BE2C (cell line): ENCODE data around the gene HNRNPA1L2.

Experiments used
- DNase-seq: peaks from one replicate; pipeline ENCODE4 v3.0.0-alpha.2; 2020
- H3K27me3 ChIP-seq: fragments of 250-450 bp; sonication (Bioruptor Pico); 2 replicates; pipeline ENCODE4 v1.5.1; 2020; ENCODE audit warnings: mild to moderate bottlenecking
- H3K36me3 ChIP-seq: fragments of 250-450 bp; sonication (Bioruptor Pico); 2 replicates; pipeline ENCODE4 v1.5.1; 2020; ENCODE audit warnings: mild to moderate bottlenecking
- H3K4me1 ChIP-seq: fragments of 250-450 bp; sonication (Bioruptor Pico); 2 replicates; pipeline ENCODE4 v1.5.1; 2020
- H3K4me3 ChIP-seq: 2 replicates; pipeline ENCODE4 v1.5.1; 2011; ENCODE audit warnings: low read depth, low read length
- H3K9me3 ChIP-seq: fragments of 250-450 bp; sonication (Bioruptor Pico); 2 replicates; pipeline ENCODE4 v1.5.1; 2020
- CTCF ChIP-seq: IDR thresholded peaks from 2 replicates; pipeline ENCODE4 v1.5.1; 2012; ENCODE audit warnings: mild to moderate bottlenecking, low read depth, low read length

Gene HNRNPA1L2

GRCh38 chr13:52650731-52651130 lies 8.5 kb downstream of the HNRNPA1L2 start:
- Histone ChIP-seq H3K4me1 (no peaks in the 10 kb centered on the region), H3K27me3 (no peaks in the 10 kb centered on the region), H3K4me3 (peak overlapping the region; percentile 97), H3K9me3 (no peaks in the 10 kb centered on the region), H3K36me3 (peaks cover 21% of the 10 kb centered on the region)
- TF ChIP-seq CTCF, result no peak
- no peak for DNase-seq

- H3K4me3 ChIP-seq, result peak overlapping the region; percentile 97
- H3K4me1 ChIP-seq, result no peaks in the 10 kb centered on the region
- no peaks in the 10 kb centered on the region for H3K9me3 ChIP-seq
- H3K27me3 ChIP-seq, result no peaks in the 10 kb centered on the region
- TF ChIP-seq CTCF, result no peak
- H3K36me3 ChIP-seq, result peaks cover 25% of the 10 kb centered on the region
- no peak for DNase-seq
Observed at GRCh38 chr13:52651897-52652195, 9.6 kb downstream of the HNRNPA1L2 start.

DNA sequence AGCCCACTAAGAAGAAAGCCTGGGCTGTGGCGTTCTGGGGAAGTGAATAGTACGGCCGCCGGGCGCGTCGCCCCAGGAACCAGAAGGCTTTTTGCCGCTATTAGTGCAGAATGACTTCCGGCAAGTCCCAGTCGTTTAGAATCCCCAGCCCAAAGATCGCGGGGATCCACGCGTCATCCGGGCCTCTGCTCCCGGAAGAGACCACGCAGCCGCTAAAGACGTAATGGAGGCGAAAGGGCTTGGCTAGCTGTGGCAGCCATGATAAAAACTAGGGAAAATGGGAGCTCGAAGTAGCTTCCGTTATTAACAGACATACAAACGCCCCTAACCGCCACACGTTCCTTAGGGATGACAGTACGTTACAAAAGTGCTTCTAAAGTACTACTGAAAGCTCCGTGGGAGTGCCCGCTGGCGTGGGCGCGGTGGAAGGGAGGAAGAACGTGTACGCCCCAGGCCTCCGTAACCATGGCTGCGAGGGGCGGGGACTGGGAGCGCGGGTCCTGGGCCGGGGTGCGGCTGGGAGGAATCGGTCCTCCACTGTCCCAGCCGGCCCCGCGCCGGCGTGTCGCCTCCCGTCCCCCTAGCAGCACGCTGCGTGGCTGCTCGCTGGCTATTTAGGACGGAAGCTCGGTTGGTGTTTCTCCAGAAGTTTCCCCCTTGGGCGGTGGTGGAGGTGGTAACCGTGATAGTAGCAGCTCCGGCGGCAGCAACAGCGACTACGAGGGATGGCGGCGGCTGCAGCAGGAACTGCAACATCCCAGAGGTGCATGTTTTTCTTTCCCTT lies 10.2 kb downstream of the HNRNPA1L2 start, which contains the start of gene SUGT1:
Gene SUGT1 (plus strand): TSS at position 641 of the 784 bp plus-strand sequence. CDS start 85 bp downstream, at position 726.
- no peaks in the 10 kb centered on the region for H3K9me3 ChIP-seq
- TF ChIP-seq CTCF, result peak; percentile 71
- DNase-seq, result peak; percentile 98

GRCh38 chr13:52652980-52653303 lies 10.7 kb downstream of the HNRNPA1L2 start:
- Histone ChIP-seq H3K4me3 (peak overlapping the region; percentile 97), H3K9me3 (no peaks in the 10 kb centered on the region), H3K4me1 (no peaks in the 10 kb centered on the region), H3K36me3 (peaks cover 29% of the 10 kb centered on the region), H3K27me3 (no peaks in the 10 kb centered on the region)
- no peak for DNase-seq
- TF ChIP-seq CTCF, result no peak

More for the DNA sequence above, 10.2 kb downstream of the HNRNPA1L2 start, which contains the start of gene SUGT1:
- Histone ChIP-seq H3K4me3 (peak within 1 kb of the TSS; percentile 97), H3K27me3 (no peaks in the 10 kb centered on the region), H3K36me3 (peaks cover 25% of the 10 kb centered on the region), H3K4me1 (no peaks in the 10 kb centered on the region)

- no peaks in the 10 kb centered on the region for H3K4me1 ChIP-seq
- H3K36me3 ChIP-seq, result peaks cover 55% of the 10 kb centered on the region
- H3K4me3 ChIP-seq, result no peak overlapping the region
- no peaks in the 10 kb centered on the region for H3K27me3 ChIP-seq
- TF ChIP-seq CTCF, result no peak
- DNase-seq, result no peak
- H3K9me3 ChIP-seq, result no peaks in the 10 kb centered on the region
Observed at GRCh38 chr13:52659340-52659739, 17.1 kb downstream of the HNRNPA1L2 start.

DNA sequence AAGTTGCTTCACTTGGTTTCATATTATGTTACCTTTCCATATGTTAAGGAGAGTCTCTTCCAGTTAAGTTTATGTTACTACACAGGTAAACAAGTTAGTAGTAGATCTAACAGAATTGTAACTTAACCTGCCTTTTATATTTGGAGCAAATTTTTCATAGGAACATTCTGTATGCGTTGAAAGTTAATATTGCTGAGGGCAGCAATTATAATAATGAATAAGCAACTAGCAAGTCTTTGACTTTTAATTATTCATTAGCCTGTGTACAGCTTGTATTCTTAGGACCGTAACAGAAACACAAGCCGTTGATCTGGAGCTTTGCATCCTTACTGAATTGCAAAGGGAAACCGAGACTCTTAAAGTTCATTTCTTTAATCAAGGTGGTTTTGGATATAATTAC lies 22.0 kb downstream of the HNRNPA1L2 start:
- Histone ChIP-seq H3K9me3 (no peaks in the 10 kb centered on the region), H3K27me3 (no peaks in the 10 kb centered on the region), H3K4me1 (no peaks in the 10 kb centered on the region), H3K36me3 (peaks cover 77% of the 10 kb centered on the region), H3K4me3 (no peak overlapping the region)
- DNase-seq, result no peak
- no peak for TF ChIP-seq CTCF
